ENCODE results near the gene SARDH.

Gene SARDH

GRCh38 chr9:133621725-133622267, 116.4 kb downstream of the SARDH start:
- no peak for DNase-seq

- DNase-seq, result no peak
Measured at GRCh38 chr9:133619791-133620190, 118.4 kb downstream of the SARDH start.

- no peak for DNase-seq
Measured at GRCh38 chr9:133618726-133619125, 119.4 kb downstream of the SARDH start.

GRCh38 chr9:133616643-133617405, 121.3 kb downstream of the SARDH start:
- no peak for DNase-seq

- DNase-seq, result no peak
Measured at GRCh38 chr9:133615606-133616188, 122.5 kb downstream of the SARDH start.

GRCh38 chr9:133615186-133615585, 123.0 kb downstream of the SARDH start:
- no peak for DNase-seq

- no peak for DNase-seq
Measured at GRCh38 chr9:133614678-133615077, 123.5 kb downstream of the SARDH start.

GRCh38 chr9:133614056-133614455, 124.1 kb downstream of the SARDH start:
- DNase-seq, result no peak
